NCI-H2107 treated with DMSO at 0.1 percent for 48 hours (cell line): ENCODE results near the gene C5orf15.
"Not testable (repeated sequence)": the region's sequence is repeated elsewhere in the genome, so short reads cannot be mapped to it uniquely, and the experiment has no call there.

ENCODE experiments used
- DNase-seq: peaks from one replicate; lab custom pipeline; 2025; ENCODE audit not compliant: unreplicated experiment; lab: John Stamatoyannopoulos, UW

The C5orf15 gene

GRCh38 chr5:133938929-133939328 is 29.5 kb downstream of the C5orf15 start:
- no peak for DNase-seq

- no peak for DNase-seq
Observed at GRCh38 chr5:133938039-133938821, 30.2 kb downstream of the C5orf15 start.

- DNase-seq = not testable (repeated sequence)
Observed at GRCh38 chr5:133937628-133938027, 30.8 kb downstream of the C5orf15 start.

- DNase-seq = no peak
Observed at GRCh38 chr5:133936651-133937015, 31.8 kb downstream of the C5orf15 start.

GRCh38 chr5:133935991-133936650 is 32.3 kb downstream of the C5orf15 start:
- not testable (repeated sequence) for DNase-seq

GRCh38 chr5:133935667-133935940 is 32.8 kb downstream of the C5orf15 start:
- DNase-seq = no peak

GRCh38 chr5:133934822-133935666 is 33.4 kb downstream of the C5orf15 start:
- peak; percentile 49 for DNase-seq

GRCh38 chr5:133934311-133934710 is 34.1 kb downstream of the C5orf15 start:
- DNase-seq = no peak

GRCh38 chr5:133933670-133934295 is 34.6 kb downstream of the C5orf15 start:
- no peak for DNase-seq

- DNase-seq = no peak
Observed at GRCh38 chr5:133933169-133933509, 35.3 kb downstream of the C5orf15 start.

- DNase-seq = no peak
Observed at GRCh38 chr5:133932441-133933168, 35.8 kb downstream of the C5orf15 start.

GRCh38 chr5:133931546-133931945 is 36.9 kb downstream of the C5orf15 start:
- DNase-seq = no peak

- DNase-seq = no peak
Observed at GRCh38 chr5:133930813-133931090, 37.7 kb downstream of the C5orf15 start.

GRCh38 chr5:133930061-133930812 is 38.2 kb downstream of the C5orf15 start:
- no peak for DNase-seq

GRCh38 chr5:133928587-133929393 is 39.6 kb downstream of the C5orf15 start:
- no peak for DNase-seq

- no peak for DNase-seq
Observed at GRCh38 chr5:133927300-133928180, 40.9 kb downstream of the C5orf15 start.

GRCh38 chr5:133926489-133927299 is 41.7 kb downstream of the C5orf15 start:
- DNase-seq = peak; percentile 18
